Heart left ventricle (tissue), 16 donors: ENCODE data around the gene SMAD5. TPM values are rescaled to one million over a fixed set of nuclear protein-coding genes. Genes with fewer than 3 reads are reported as not detected.

Experiments
- ATAC-seq, 4 donors: fragments of 200-7000 bp; cut with Tn5 transposase; one replicate each; pipeline ENCODE4 v1.9.1; 2020 to 2022; ENCODE audit warnings: moderate library complexity in 4 of 4, mild to moderate bottlenecking in 3 of 4, moderate number of reproducible peaks in 1 of 4
- DNase-seq, 5 donors: peaks; one replicate each; pipeline ENCODE4 v3.0.0-alpha.2; 2020
- H3K27ac ChIP-seq, 12 donors: fragments of 200-600 bp; sonication (generic) in 4 of 12; one replicate each; pipeline versions ENCODE4 v1.5.0 to v1.8.0; 2016 to 2022; ENCODE audit warnings: mild to moderate bottlenecking in 2 of 12
- H3K27me3 ChIP-seq, 9 donors: fragments of 200-600 bp; sonication (generic) in 2 of 9; one replicate each; pipeline versions ENCODE4 v1.5.1 to v1.8.0; 2016 to 2022; ENCODE audit warnings: mild to moderate bottlenecking in 3 of 9
- H3K36me3 ChIP-seq, 9 donors: fragments of 200-600 bp; sonication (generic) in 2 of 9; one replicate each; pipeline versions ENCODE4 v1.5.0 to v1.8.0; 2018 to 2022; ENCODE audit warnings: mild to moderate bottlenecking in 2 of 9
- H3K4me1 ChIP-seq, 12 donors: fragments of 200-600 bp; sonication (generic) in 4 of 12; one replicate each; pipeline versions ENCODE4 v1.5.0 to v1.8.0; 2016 to 2022; ENCODE audit warnings: mild to moderate bottlenecking in 3 of 12
- H3K4me3 ChIP-seq, 12 donors: fragments of 200-600 bp; sonication (generic) in 4 of 12; one replicate each; pipeline versions ENCODE4 v1.5.0 to v1.8.0; 2017 to 2022; ENCODE audit warnings: mild to moderate bottlenecking in 9 of 12, moderate library complexity in 4 of 12
- H3K9me3 ChIP-seq, 12 donors: fragments of 200-600 bp; sonication (generic) in 4 of 12; one replicate each; pipeline versions ENCODE4 v1.5.0 to v1.8.0; 2016 to 2022; ENCODE audit warnings: mild to moderate bottlenecking in 1 of 12
- POLR2A ChIP-seq, 2 donors: fragments of 450-650 bp; IDR thresholded peaks; one replicate each; pipeline ENCODE4 v1.6.1; 2017; ENCODE audit warnings: antibody characterized with exemption in 2 of 2, mild to moderate bottlenecking in 2 of 2, moderate library complexity in 2 of 2
- WGBS, 4 donors: extraction: QIAGEN DNeasy Blood & Tissue Kit in 2 of 4; methylation state at CpG; one replicate each; pipeline versions ENCODE4 v1.1.5 to v1.1.7; 2013 to 2018; 5-methylcytosine and 5-hydroxymethylcytosine counted together
- intact Hi-C, 10 donors: fragments of 100-400 bp; cut with DNase I; formaldehyde crosslinking; loops; one replicate each; pipeline versions ENCODE4 v1.11.1 to v1.14.2; 2022
- polyA plus RNA-seq, 2 donors: library from polyadenylated mRNA; stranded (reverse); fragments of 200-250 nt; gene quantifications; one replicate each; pipeline ENCODE4 v1.2.3, GENCODE V29; 2013
- total RNA-seq, 9 donors: library from RNA; depleted of rRNA in 2 of 9; stranded (reverse); fragments of >200 nt in 2 of 9; fragmentation: NEBNext Ultra II Directional in 3 of 9; extraction: Animal tissue kit (Norgen Biotek cat#: 25700) in 3 of 9; gene quantifications; one replicate each; pipeline versions ENCODE4 v1.1.0 to v1.2.4, GENCODE V29; 2016 to 2023
- TF ChIP-seq, protein P1 (sequence below), 12 donors: fragments of 200-600 bp; sonication (generic) in 4 of 12; IDR thresholded peaks; one replicate each; pipeline versions ENCODE4 v1.5.0 to v1.8.0; 2018 to 2022; ENCODE audit warnings: antibody characterized with exemption in 12 of 12, mild to moderate bottlenecking in 5 of 12
- donor health status: ischemic (EF 13 %, LVEDD 7.1; RV severe dilation, severe dysfunction).
- donor health status: healthy with polysubstance abuse.
- donor health status: DM: no; HTN: yes; CAD: no.
- donor health status: DM: no; HTN: no; CAD: no.
- donor health status: ischemic (EF 25% LVEDD 6.9; RV normal size, moderate dysfunction).
- donor health status: ischemic (EF 25% LVEDD 5.7; RV mildly dilated, moderate dysfunction).
- donor health status: healthy.
- donor health status: DM: yes; HTN: yes; CAD: no.
- donor health status: ischemic (EF 35%, LVEDD 5.7; RV mildly dilated, moderate dysfunction).
- donor health status: nonischemic (EF 11% LVEDD 7.7; RV severe dilation, severe dysfunction).
- donor health status: DM: yes; HTN: yes; CAD: no.
- donor health status: PGD.
- donor health status: ischemic (EF 29% LVEDD 5.4; RV normal size, mild dysfunction).
- donor health status: nonischemic (EF 23%, LVEDD 6.1; RV moderate dilation, normal function).

SMAD5 gene
- total and polyA plus RNA-seq, 11 donors, result 6.9 to 53.3 (median 35.7) TPM

DNA sequence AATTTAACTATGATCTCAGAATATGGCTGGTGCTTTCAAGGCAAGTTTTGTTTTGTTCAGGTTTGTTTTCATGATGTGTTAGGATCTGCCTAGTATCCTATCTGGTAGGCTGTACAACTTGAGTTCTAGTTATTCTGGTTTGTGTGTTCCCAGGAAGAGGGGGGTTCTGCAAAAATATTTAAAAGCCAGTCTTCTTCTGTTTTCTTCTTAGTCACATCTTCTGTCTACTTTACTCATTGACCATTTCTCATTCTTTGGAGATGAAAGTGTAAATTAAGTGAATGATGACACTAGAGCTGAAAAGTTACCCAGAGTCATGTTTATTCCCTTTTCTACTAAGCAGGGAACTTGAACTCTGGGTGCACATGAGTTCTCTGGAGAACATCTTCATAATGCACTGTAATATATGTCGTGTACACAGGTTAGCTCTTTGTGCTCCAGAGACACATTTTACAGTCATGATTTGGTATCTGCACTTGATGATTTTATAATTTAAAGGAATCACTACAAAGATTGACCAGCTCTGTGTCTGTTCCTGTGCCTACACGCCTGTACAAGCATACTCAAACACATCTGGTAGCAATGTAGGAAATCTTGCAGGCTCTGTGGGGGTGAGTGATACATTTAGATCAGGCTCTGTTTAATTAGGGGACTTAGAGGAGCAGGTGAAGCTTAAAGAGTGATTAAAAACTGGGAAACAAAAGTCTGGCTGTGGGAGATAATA lies 5.0 kb downstream of the SMAD5 start:
- WGBS, 4 donors, result 74 to 78% (median 76%) methylated on average over 2 of the region's 2 CpGs
- H3K27ac ChIP-seq, result no peak overlapping the region
- H3K9me3 ChIP-seq, result no peaks in the 10 kb centered on the region
- H3K27me3 ChIP-seq, result no peaks in the 10 kb centered on the region
- DNase-seq (no peak), ATAC-seq (no peak)
- no peak overlapping the region for H3K4me3 ChIP-seq
- no peaks in the 10 kb centered on the region for H3K36me3 ChIP-seq
- TF ChIP-seq POLR2A (IDR thresholded peaks at IDR 0.05), result no peak
- TF ChIP-seq, protein P1, sequence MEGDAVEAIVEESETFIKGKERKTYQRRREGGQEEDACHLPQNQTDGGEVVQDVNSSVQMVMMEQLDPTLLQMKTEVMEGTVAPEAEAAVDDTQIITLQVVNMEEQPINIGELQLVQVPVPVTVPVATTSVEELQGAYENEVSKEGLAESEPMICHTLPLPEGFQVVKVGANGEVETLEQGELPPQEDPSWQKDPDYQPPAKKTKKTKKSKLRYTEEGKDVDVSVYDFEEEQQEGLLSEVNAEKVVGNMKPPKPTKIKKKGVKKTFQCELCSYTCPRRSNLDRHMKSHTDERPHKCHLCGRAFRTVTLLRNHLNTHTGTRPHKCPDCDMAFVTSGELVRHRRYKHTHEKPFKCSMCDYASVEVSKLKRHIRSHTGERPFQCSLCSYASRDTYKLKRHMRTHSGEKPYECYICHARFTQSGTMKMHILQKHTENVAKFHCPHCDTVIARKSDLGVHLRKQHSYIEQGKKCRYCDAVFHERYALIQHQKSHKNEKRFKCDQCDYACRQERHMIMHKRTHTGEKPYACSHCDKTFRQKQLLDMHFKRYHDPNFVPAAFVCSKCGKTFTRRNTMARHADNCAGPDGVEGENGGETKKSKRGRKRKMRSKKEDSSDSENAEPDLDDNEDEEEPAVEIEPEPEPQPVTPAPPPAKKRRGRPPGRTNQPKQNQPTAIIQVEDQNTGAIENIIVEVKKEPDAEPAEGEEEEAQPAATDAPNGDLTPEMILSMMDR (IDR thresholded peaks at IDR 0.05), result no peak
- intact Hi-C loops, result loop anchor here in 1 of 10 donors (5.0 kb wide), 1 partner anchor 35 kb away; no protein-coding TSS in a partner anchor
- H3K4me1 ChIP-seq, result peaks cover 10 to 80% (median 59%) of the 10 kb centered on the region in 12 donors

DNA sequence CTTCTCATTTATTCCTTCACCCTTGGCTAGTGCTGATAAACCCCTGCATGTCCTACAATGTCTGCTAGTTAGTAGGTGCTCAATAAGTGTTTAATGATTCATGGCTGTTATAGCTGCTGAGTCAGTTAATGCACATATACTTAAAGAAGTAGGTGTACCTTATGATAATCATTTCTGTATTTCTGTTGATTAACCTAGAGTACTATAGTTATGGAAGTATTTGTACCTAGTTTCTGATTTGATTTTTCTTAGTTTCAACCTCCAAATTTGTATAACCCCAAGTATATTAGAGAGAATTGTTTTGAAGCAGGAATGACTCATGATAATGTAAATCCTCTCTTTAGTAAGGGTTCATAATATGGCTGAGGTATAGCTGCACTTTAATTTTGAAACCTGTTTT lies 8.9 kb downstream of the SMAD5 start:
- DNase-seq, result no peak
- H3K27ac ChIP-seq, result no peak overlapping the region
- no peaks in the 10 kb centered on the region for H3K27me3 ChIP-seq
- no peak overlapping the region for H3K4me3 ChIP-seq
- intact Hi-C loops, result no loop called here
- no peak for ATAC-seq
- no peaks in the 10 kb centered on the region for H3K9me3 ChIP-seq
- H3K4me1 ChIP-seq, result peaks cover 3 to 97% (median 67%) of the 10 kb centered on the region in 12 donors
- no peaks in the 10 kb centered on the region for H3K36me3 ChIP-seq
- TF ChIP-seq, protein P1 (IDR thresholded peaks at IDR 0.05), result no peak
- TF ChIP-seq POLR2A (IDR thresholded peaks at IDR 0.05), result no peak

DNA sequence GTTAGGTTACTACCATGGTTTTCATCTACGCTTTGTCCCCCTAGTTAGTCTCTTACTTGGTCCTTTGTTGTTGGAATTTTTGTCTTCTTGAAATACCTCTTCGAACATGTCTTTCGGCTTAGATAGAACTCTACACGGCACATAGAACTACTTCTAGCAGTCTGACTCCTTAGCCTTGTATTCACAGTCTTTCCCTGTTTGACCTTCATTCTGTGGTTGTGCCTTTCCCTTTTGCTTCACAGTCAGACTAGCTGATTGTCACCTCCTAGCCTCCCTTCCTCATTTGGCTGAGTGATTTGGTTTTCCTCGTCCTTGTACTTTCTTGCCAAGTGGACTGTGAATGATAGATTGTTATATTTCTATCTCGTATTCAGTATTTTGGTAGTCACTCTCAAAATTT lies 10.7 kb downstream of the SMAD5 start:
- 60 to 70% (median 64%) methylated on average over 6 of the region's 6 CpGs for WGBS, 4 donors
- intact Hi-C loops, result no loop called here
- Histone ChIP-seq H3K4me1 (peaks cover 3 to 93% (median 65%) of the 10 kb centered on the region in 12 donors), H3K27ac (no peak overlapping the region), H3K27me3 (no peaks in the 10 kb centered on the region), H3K4me3 (no peak overlapping the region), H3K9me3 (no peaks in the 10 kb centered on the region), H3K36me3 (no peaks in the 10 kb centered on the region)
- DNase-seq (no peak), ATAC-seq (peak in 2 of 4 donors; percentile 44 to 52)
- no peak for TF ChIP-seq POLR2A (IDR thresholded peaks at IDR 0.05)
- TF ChIP-seq, protein P1 (IDR thresholded peaks at IDR 0.05), result no peak

DNA sequence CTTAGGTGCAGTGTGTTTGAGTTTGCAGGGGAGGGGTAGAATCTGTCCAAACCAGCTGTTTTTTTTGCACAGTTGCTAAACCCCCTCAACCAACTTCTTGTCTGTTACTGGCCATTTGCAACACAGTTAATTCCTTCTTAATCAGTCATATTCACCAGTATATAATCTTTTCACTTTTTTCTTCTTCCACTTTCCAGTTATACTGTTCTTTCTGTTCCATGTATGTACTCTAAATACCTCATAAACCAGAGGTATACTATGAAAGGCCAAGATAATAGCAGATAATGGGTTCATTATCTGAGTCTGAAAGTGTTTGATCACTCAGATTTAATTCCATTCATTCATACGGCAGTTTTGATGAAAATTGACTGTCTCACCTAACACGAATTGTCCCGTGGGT lies 11.1 kb downstream of the SMAD5 start:
- 73 to 81% (median 79%) methylated on average over 3 of the region's 3 CpGs for WGBS, 4 donors
- Histone ChIP-seq H3K27ac (no peak overlapping the region), H3K9me3 (no peaks in the 10 kb centered on the region), H3K36me3 (no peaks in the 10 kb centered on the region), H3K27me3 (no peaks in the 10 kb centered on the region), H3K4me3 (no peak overlapping the region), H3K4me1 (peaks cover 3 to 93% (median 62%) of the 10 kb centered on the region in 12 donors)
- TF ChIP-seq POLR2A (IDR thresholded peaks at IDR 0.05), result no peak
- TF ChIP-seq, protein P1 (IDR thresholded peaks at IDR 0.05), result no peak
- DNase-seq (no peak), ATAC-seq (no peak)
- intact Hi-C loops, result no loop called here
